ENCODE results near the gene OR6M1.

OR6M1 gene, protein sequence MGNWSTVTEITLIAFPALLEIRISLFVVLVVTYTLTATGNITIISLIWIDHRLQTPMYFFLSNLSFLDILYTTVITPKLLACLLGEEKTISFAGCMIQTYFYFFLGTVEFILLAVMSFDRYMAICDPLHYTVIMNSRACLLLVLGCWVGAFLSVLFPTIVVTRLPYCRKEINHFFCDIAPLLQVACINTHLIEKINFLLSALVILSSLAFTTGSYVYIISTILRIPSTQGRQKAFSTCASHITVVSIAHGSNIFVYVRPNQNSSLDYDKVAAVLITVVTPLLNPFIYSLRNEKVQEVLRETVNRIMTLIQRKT

DNA sequence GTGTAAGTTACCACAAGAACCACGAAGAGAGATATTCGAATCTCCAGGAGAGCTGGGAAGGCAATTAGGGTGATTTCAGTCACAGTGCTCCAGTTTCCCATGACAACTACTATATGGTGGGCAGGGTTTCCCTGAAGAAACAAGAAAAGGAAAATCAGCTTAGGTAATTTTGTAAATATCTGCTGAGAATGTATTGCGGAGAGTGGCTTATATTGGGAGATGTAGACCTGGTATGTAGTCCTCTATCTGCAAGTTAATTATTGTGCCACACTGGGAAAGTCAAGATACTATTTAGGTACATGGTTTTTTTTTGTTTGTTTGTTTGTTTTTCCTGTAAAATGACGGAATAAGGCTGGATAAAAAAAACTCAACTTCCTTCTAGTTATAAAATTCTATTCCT, at the start of gene OR6M1:
Gene OR6M1 (minus strand): TSS at position 101 of the 400 bp plus-strand sequence. CDS start 0 bp downstream, at position 101.
- no peak for DNase-seq (ENCODE audit: low spot score)

DNA sequence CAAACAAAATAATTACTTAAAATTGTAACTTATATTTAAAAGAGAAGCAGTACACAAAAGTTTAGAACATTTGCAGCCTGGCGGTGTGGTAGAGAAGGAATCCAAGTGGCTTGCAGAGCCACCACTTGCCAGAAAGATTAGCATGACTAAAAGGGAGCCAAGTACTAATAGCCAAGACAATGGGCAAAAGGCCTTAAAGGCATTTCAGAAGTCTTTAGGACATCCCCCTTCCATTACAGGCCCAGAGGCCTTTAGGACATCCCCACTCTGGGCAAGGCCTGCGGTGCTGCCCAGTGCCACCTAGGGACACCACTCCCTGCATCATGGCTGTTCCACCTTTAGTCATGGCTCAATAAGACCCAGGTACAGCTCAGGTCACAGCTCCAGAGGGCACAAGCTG, 46.9 kb upstream of the OR6M1 start:
- no peak for DNase-seq (ENCODE audit: low spot score)

DNA sequence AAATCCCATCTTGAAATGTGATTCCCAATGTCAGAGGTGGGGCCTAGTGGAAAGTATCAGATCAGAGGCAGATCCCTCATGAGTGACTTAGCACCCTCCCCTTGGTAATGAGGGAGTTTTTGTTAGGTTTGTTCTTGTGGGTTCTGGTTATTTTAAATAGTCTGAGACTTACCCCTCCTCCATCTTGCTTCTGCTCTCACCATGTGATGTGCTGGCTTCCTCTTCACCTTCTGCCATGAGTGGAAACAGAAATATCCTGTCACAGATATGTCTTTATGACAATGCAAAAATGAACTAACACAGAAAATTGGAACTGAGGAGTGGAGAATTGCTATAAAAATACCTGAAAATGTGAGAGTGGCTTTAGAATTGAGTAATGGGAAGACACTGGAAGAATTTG, 46.2 kb upstream of the OR6M1 start:
- no peak for DNase-seq (ENCODE audit: low spot score)

DNA sequence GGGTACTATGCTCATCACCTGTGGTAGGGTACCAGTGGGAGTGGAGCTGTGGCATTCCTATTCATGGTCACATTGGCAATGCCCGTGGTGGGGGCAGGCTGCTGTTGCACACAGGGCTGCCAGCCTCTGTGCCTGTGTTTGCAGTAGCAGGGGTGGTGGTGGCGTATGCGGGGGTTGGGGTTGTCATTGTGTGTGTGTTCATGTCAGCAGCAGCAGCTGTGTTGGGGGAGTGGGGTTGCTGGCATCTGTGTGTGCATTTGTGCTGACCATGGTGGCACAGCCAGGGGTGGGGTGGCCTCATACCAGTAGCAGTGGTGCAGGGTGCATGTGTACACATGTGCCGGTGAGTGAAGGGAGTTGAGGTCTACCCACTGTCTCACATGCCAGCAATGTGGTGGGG, 45.0 kb upstream of the OR6M1 start:
- DNase-seq (ENCODE audit: low spot score) = no peak

DNA sequence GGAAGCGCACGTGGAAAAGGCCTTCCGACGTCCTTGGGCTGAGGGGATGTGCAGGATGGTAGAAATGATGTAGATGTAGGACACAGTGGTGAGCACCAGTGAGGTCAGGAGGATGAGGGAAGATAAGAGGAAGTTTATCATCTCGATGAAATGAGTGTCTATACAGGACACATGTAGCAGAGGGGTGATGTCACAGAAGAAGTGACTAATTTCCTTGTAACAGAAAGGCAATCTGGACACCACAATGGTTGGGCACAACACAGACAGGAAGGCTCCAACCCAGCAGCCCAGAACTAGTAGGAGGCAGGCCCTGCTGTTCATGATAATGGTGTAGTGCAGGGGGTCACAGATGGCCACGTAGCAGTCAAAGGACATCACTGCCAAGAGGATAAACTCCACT, 35.0 kb upstream of the OR6M1 start:
- no peak for DNase-seq (ENCODE audit: low spot score)

DNA sequence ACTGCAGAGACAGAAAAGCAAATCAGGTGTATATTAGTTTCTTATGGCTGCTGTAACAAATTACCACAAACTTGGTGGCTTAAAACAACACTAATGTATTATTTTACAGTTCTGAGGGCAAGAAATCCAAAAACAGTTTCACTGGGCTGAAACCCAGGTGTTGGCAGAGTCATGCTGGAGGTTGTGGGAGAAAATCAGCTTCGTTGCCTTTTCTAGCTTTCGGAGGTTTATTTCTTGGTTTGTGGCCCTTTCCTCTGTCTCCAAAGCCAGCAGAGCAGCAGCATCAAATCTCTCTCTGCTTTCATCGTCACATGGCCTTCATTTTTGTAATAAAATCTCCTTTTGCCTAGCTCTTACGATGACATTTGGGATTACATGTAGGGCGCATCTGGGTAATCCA, 33.0 kb upstream of the OR6M1 start:
- no peak for DNase-seq (ENCODE audit: low spot score)

DNA sequence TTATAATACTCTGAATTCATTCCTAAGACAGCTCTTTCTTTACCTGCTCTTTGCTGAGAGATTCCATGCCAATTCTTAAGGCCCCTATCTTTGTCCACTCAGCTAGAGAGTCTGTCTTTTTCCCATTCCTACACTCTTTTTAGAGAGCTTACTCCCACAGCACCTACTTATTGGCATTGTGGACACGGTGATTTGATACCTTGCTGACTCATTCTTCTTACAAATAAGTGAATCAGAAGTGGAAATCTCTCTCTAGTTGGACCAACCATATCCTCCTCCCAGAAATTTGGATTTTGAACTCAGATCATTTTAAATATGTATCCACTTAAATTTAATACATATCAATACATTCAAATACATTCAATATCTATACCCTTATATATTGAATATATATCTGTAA, 32.5 kb upstream of the OR6M1 start:
- no peak for DNase-seq (ENCODE audit: low spot score)

DNA sequence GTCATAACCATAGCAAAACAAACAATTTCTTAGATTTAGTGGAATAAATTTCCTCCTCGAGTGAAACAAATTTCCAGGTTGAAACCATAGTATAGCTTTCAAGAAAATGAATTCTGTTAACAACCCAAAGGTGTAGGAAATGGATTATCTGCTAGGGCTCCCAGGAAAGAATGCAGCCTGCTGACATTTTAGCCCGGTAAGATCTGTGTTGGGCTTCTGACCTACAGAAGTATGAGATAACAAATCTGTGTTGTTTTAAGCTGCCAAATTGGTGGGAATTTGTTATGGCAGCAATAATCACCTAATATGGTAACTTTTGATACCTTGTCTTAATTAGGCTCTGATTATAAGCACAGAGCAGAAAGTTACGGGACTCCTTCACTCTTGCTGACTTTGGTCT, 32.0 kb upstream of the OR6M1 start:
- DNase-seq (ENCODE audit: low spot score) = no peak

DNA sequence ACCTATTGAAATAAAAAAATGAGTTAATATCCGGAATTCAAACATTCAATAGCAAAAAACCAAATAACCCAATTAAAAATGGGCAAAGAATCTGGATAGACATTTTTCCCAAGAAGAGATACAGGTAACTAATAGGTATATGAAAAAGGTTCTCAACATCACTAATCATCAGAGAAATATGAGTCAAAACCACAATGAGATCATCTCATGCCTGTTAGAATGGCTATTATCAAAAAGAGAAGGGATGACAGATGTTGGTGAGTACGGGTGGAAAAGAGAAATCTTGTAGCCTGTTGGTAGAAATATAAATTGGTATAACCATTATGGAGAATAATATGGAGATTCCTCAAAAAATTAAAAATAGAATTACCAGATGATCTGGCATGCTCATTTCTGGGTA, 26.9 kb upstream of the OR6M1 start:
- no peak for DNase-seq (ENCODE audit: low spot score)

DNA sequence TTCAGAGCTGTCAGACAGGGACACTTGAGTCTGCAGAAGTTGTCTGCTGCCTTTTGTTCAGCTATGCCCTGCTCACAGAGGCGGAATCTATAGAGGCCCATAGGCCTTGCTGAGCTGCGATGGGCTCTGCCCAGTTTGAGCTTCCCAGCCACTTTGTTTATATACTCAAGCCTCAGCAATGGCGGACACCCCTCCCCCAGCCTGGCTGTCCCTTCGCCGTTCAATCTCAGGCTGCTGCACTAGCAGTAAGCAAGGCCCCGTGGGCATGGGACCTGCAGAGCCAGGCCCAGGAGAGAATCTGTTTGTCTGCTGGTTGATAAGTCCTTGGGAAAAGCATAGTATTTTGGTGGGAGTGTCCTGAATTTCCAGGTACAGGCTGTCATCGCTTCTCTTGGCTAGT, 23.6 kb upstream of the OR6M1 start:
- DNase-seq (ENCODE audit: low spot score) = no peak

DNA sequence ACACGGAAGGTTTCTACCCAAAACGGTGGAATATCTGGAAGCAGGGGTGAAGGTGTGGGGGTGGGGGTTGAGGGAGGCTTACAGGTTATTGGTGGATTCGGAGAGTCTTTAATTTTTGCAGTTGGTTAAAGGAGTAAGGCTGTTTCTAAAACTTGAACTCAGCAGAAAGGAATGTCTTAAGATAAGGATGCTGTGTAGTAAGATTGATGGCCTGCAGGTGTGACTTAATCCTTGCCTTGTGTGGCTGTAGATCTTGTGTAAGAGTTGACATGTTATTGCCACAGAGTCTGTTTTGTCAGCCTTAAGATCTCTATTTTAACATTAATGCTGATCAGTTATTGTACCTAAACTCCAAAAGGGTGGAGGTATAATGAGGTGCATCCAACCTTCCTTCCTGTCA, 16.4 kb upstream of the OR6M1 start:
- DNase-seq (ENCODE audit: low spot score) = no peak

DNA sequence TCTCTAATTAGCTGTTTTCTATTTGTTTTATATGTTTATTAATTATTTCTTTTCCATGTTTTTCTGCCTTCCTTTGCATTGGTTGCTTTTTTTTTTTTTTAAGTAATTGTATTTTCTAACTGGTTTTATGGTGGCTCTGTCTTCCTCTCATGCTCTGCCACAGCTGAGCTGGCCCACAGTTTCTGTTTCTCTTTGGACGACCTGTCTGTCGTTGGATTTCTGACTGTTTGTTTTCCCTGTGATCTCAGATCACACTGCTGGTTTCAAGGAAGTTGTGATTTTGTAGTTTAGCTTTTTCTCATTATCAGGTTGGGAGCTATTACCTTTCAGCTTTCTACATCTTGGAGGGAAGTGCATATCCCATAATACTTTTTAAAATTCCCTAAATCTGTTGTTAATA, 15.9 kb upstream of the OR6M1 start:
- DNase-seq (ENCODE audit: low spot score) = no peak

DNA sequence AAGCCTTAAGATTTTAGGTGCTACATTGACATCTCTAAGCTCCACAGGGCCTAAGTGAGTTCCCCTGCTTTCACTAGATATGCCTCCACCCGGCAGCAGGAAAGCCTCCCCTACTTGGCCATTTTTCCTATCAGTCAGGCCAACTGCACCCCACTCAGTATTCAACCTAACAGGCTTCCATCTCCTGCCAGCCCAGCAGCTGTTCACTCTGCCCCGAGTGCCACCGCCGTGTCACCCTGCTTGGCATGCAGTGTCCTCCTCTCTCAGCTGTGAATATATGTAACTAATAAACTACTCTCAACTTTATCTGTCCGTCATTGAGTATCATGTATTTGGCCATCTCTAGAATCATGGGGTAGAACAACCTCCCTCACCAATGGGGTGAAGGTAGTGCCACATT, 9.0 kb upstream of the OR6M1 start:
- DNase-seq (ENCODE audit: low spot score) = no peak

DNA sequence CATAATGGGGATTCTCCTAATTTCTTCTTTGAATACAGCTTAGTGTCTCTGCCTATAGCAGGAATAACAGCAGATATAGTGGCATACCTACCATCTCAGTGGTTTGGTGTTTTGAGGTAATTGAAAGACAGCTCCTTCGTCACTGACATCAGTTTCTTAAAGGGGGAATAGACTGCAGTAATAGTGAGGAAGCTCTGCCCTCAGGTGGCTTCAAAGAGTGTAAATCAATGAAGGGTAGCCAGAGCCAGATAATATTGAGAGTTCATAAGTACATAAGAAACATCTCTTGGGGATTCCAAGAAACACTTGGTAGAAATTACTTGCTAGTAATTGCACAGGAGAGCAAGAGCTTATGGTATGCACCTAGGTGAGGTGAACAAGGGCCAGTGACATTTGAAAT, 4.4 kb downstream of the OR6M1 start:
- no peak for DNase-seq (ENCODE audit: low spot score)

DNA sequence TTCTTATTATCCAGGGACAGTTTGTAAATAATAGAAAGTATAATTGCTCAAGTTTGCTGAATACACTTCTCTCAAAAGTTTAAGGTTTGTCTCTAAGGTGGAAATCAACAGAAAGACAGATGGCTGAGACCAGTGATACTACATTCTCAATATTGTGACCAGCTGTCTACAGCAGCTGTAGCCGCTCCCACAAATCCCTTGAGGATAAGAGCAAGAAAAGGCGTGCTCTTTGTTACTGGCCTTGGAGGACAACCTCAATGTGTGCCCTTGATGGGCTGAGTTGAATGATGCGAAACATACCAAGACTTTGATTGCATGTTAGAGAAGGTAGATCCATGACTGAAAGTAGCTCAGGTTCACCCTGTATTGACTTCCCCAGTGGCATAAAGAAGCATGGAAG, 6.1 kb downstream of the OR6M1 start:
- no peak for DNase-seq (ENCODE audit: low spot score)

DNA sequence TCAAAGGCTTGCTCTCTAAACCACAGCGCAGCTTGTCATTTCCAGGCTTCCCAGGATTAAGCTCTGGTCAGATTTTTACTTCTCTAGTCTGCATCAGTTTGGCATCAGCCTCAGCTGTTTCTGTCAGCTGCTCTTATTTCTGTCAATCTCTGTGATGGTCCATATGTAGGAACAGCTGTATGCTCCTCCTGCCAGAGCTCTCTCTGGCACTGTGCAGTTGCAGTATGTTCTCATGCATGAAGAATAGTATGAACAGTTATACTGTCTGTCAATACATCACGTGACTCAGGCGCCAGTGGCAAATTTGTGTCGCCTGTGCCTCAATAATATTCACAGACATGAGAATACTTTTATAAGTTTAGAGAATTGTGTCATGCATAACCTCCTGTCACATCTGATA, 6.7 kb downstream of the OR6M1 start:
- no peak for DNase-seq (ENCODE audit: low spot score)

DNA sequence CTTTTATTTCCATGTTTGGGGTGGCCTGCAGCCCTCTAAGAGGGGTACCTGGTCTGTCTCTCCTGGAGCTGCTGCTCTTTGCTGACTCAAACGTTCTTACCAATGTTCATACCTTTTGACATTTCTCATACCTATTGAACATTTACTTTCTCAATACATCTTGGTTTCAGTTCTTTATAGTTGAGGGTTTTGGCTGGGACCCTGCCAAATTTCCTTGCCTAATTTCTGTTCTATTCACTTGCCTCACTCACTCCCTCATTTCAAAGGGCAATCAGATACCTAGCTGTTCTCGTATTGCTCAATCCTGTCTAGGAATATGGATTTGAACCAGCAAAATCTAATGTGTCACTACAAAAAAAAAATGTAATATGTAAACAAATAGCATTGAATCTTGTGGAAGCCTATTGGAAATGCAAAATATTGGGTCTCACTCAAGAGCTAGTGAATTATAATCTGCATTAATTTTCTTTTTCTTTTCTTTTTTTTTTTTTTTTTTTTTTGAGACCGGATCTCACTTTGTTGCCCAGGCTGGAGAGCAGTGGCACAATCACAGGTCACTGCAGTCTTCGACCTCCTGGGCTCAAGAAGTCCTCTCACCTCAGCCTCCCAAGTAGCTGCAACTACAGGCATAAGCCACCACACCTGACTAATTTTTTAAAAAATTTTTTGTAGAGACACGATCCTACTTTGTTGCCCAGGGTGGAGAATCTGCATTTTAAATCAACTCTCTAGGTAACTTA, 7.5 kb downstream of the OR6M1 start:
- DNase-seq (ENCODE audit: low spot score) = no peak

DNA sequence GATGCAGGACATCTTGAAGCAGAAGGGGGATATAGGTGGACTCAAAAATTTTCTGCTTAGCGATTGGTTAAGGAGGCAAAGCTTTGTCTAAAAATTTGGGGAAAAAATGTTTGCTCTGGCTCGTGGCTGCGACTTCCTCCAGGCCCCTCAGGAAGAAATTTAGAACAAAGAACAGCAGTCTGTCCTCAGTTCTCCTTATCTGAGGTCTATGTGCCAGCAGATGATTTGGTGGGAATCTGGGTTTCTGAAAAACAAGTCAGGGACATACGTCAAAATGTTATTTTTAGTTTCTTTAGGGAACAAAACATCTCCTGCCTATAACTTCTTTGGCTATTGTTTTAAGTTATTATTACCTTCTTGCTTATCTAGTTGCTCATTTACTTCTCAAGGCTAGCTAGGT, 8.1 kb downstream of the OR6M1 start:
- no peak for DNase-seq (ENCODE audit: low spot score)

DNA sequence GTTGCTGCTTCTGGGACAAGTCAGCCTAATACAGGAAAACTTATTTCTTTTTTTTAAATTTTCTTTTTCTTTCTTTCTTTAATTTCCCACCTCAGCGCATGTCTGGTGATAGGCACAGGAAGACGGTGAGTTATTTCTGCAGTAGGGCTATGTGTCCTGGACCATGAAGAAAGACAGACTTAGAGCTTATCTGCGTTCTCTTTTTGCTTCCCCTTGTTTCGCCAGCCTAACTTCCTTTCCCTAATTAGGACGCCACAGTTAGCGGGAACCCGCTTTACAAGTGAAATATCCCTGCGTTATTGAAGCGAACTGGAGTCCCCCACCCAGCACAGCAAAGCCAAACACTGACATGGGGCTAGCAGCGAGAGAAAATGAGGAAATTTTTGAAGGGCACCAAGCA, 8.6 kb downstream of the OR6M1 start:
- DNase-seq (ENCODE audit: low spot score) = no peak

DNA sequence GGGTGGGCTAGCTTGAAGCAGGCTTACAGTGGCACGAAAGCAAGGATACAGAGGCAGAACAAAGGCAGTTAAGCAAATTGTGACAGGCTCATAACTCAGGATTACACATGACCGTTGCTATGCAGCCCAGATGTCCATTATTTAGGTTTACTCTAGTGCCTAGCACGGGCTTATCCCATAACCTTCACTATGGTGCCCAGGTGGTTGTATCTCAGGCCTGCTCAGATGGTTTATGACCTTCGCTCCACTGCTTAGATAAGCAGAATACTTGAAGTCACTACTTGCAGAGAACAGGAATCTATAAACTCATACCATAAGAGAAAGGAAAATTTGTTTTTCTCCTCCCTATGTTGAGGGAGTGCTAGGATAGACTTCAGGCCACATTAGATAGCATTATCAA, 9.0 kb downstream of the OR6M1 start:
- DNase-seq (ENCODE audit: low spot score) = no peak

DNA sequence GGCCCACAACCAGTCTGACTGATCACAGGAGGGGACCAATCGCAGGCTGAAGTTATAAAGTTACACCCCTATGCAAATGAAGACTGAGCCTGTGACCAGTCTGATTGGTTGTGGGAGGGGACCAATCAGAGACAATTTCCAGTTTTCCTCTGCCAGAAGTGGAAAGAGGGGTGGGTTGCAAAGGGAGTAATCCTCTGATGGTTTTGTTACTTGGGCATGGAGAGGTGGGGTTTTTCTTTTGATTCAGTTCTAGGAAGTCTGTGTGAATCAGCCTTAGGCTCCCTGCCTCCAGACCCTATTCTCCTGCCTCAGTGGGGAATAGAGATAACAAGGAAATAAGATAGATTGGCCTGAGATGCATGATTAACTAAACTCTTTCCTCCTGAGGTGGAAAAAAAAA, 9.9 kb downstream of the OR6M1 start:
- DNase-seq (ENCODE audit: low spot score) = no peak

DNA sequence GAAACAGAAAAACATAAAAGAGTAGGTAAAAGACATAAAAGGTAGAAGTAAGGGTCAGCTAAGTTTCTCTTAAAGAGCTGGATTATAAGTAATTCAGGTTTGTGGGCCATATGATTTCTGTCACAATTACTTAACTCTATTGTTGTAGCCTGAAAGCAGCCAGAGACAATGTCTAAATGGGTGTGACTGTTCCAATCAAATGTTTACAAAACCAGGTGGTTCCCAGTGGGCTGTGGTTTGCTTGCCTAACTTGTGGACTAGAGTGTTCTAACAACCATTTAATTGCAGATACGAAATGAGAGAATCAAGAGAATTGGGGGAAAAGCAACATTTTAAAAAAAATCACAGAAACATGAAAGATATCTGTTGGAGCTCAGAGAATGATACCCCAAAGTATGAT, 22.6 kb downstream of the OR6M1 start:
- no peak for DNase-seq (ENCODE audit: low spot score)

DNA sequence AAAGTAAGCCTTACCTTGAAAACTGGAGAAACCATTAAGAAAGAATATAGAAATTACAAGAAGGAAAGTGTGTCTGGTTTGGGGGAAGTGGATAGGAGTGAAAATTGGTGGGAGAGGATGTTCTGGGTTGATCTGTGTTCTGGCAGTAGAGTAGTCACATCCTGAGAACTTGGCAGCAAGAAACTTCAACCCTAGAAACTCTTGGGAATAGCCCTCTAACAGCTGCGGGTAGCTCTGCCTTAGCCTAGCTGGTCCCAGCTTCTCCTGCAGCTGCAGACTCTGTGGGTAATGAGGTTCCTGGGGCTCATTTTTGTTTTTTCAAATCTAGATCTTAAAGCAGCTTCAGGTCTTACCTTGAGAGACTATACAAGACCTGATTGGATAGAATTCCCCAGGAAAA, 27.6 kb downstream of the OR6M1 start:
- no peak for DNase-seq (ENCODE audit: low spot score)
